Muscle of leg (tissue), 11 donors: ENCODE results near the gene SEMA4D. TPM values are rescaled to one million over a fixed set of nuclear protein-coding genes. Genes with fewer than 3 reads are reported as not detected.

ENCODE experiments used
- DNase-seq: peaks from one replicate; pipeline ENCODE4 v3.0.0; 2013
- H3K27ac ChIP-seq: one replicate; pipeline ENCODE4 v1.5.1; 2013; ENCODE audit warnings: mild to moderate bottlenecking, low read length, control low read depth
- H3K27me3 ChIP-seq: one replicate; pipeline ENCODE4 v1.6.1; 2013; ENCODE audit warnings: low read length; ENCODE audit not compliant: control insufficient read depth, insufficient read depth
- H3K36me3 ChIP-seq: one replicate; pipeline ENCODE4 v1.6.1; 2013; ENCODE audit warnings: low read length; ENCODE audit not compliant: control insufficient read depth, insufficient read depth
- H3K4me1 ChIP-seq: one replicate; pipeline ENCODE4 v1.6.1; 2013; ENCODE audit warnings: low read length; ENCODE audit not compliant: control insufficient read depth, insufficient read depth
- H3K4me3 ChIP-seq: one replicate; pipeline ENCODE4 v1.5.1; 2013; ENCODE audit warnings: low read length, control low read depth
- H3K9me3 ChIP-seq: replicated peaks from 2 replicates; pipeline ENCODE4 v1.6.1; 2013; ENCODE audit warnings: low read depth, low read length; ENCODE audit not compliant: control insufficient read depth
- WGBS: methylation state at CpG from one replicate; pipeline ENCODE4 v1.1.5; 2013; ENCODE audit warnings: missing lambda C conversion rate; ENCODE audit not compliant: insufficient coverage; 5-methylcytosine and 5-hydroxymethylcytosine counted together
- polyA plus RNA-seq, 8 donors: library from polyadenylated mRNA; unstranded; fragments of 120-200 nt; gene quantifications; one replicate each; pipeline versions ENCODE4 v1.2.1 to v1.2.3, GENCODE V29; 2013; ENCODE audit warnings: inconsistent platforms in 1 of 8, low replicate concordance in 1 of 8; ENCODE audit not compliant: insufficient read length in 8 of 8, insufficient read depth in 1 of 8
- total RNA-seq: library from RNA; stranded (reverse); fragments of 120-200 nt; gene quantifications from one replicate; pipeline ENCODE4 v1.2.4, GENCODE V29; 2013

SEMA4D gene
- total and polyA plus RNA-seq, 9 donors = 12.4 to 25.3 (median 17.2) TPM

- H3K36me3 ChIP-seq = peaks cover 80% of the 10 kb centered on the region
- WGBS = 92% methylated on average over 12 of the region's 12 CpGs
- peak overlapping the region; percentile 62 for H3K27ac ChIP-seq
- H3K9me3 ChIP-seq = no peaks in the 10 kb centered on the region
- peaks cover 14% of the 10 kb centered on the region for H3K4me1 ChIP-seq
- no peaks in the 10 kb centered on the region for H3K27me3 ChIP-seq
- DNase-seq = no peak
- no peak overlapping the region for H3K4me3 ChIP-seq
Measured at GRCh38 chr9:89388868-89389177, 109.1 kb downstream of the SEMA4D start.

- H3K9me3 ChIP-seq = no peaks in the 10 kb centered on the region
- H3K27me3 ChIP-seq = no peaks in the 10 kb centered on the region
- peaks cover 77% of the 10 kb centered on the region for H3K36me3 ChIP-seq
- DNase-seq = peak; percentile 79
- H3K27ac ChIP-seq = peak overlapping the region; percentile 62
- peaks cover 14% of the 10 kb centered on the region for H3K4me1 ChIP-seq
- 90% methylated on average over 18 of the region's 19 CpGs for WGBS
- no peak overlapping the region for H3K4me3 ChIP-seq
Measured at GRCh38 chr9:89388084-89388867, 109.6 kb downstream of the SEMA4D start.

- H3K27ac ChIP-seq = no peak overlapping the region
- 81% methylated on average over 18 of the region's 20 CpGs for WGBS
- H3K36me3 ChIP-seq = peaks cover 77% of the 10 kb centered on the region
- peaks cover 14% of the 10 kb centered on the region for H3K4me1 ChIP-seq
- H3K27me3 ChIP-seq = no peaks in the 10 kb centered on the region
- no peaks in the 10 kb centered on the region for H3K9me3 ChIP-seq
- H3K4me3 ChIP-seq = no peak overlapping the region
- no peak for DNase-seq
Measured at GRCh38 chr9:89387197-89387849, 110.6 kb downstream of the SEMA4D start.

GRCh38 chr9:89386797-89387196 lies 111.1 kb downstream of the SEMA4D start:
- Histone ChIP-seq H3K27ac (no peak overlapping the region), H3K27me3 (no peaks in the 10 kb centered on the region), H3K9me3 (no peaks in the 10 kb centered on the region), H3K4me1 (peaks cover 14% of the 10 kb centered on the region), H3K4me3 (no peak overlapping the region), H3K36me3 (peaks cover 72% of the 10 kb centered on the region)
- no peak for DNase-seq
- 69% methylated on average over 11 of the region's 11 CpGs for WGBS

GRCh38 chr9:89386206-89386605 lies 111.7 kb downstream of the SEMA4D start:
- 91% methylated on average over 8 of the region's 11 CpGs for WGBS
- peaks cover 14% of the 10 kb centered on the region for H3K4me1 ChIP-seq
- no peak overlapping the region for H3K4me3 ChIP-seq
- no peaks in the 10 kb centered on the region for H3K9me3 ChIP-seq
- peaks cover 70% of the 10 kb centered on the region for H3K36me3 ChIP-seq
- no peak for DNase-seq
- no peak overlapping the region for H3K27ac ChIP-seq
- no peaks in the 10 kb centered on the region for H3K27me3 ChIP-seq

GRCh38 chr9:89384783-89385182 lies 113.1 kb downstream of the SEMA4D start:
- DNase-seq = no peak
- Histone ChIP-seq H3K4me1 (peaks cover 14% of the 10 kb centered on the region), H3K4me3 (no peak overlapping the region), H3K27ac (no peak overlapping the region), H3K36me3 (peaks cover 63% of the 10 kb centered on the region), H3K27me3 (no peaks in the 10 kb centered on the region), H3K9me3 (no peaks in the 10 kb centered on the region)
- WGBS = 89% methylated on average over 15 of the region's 15 CpGs

GRCh38 chr9:89383721-89384300 lies 114.1 kb downstream of the SEMA4D start:
- 88% methylated on average over 16 of the region's 19 CpGs for WGBS
- Histone ChIP-seq H3K27me3 (no peaks in the 10 kb centered on the region), H3K9me3 (no peaks in the 10 kb centered on the region), H3K36me3 (peaks cover 57% of the 10 kb centered on the region), H3K4me1 (peaks cover 14% of the 10 kb centered on the region), H3K27ac (no peak overlapping the region), H3K4me3 (no peak overlapping the region)
- no peak for DNase-seq

GRCh38 chr9:89383030-89383720 lies 114.7 kb downstream of the SEMA4D start:
- Histone ChIP-seq H3K27ac (no peak overlapping the region), H3K4me3 (no peak overlapping the region), H3K9me3 (no peaks in the 10 kb centered on the region), H3K27me3 (no peaks in the 10 kb centered on the region), H3K4me1 (peaks cover 9% of the 10 kb centered on the region), H3K36me3 (peaks cover 55% of the 10 kb centered on the region)
- 76% methylated on average over 11 of the region's 16 CpGs for WGBS
- no peak for DNase-seq

GRCh38 chr9:89382026-89382986 lies 115.6 kb downstream of the SEMA4D start:
- peaks cover 49% of the 10 kb centered on the region for H3K36me3 ChIP-seq

More at GRCh38 chr9:89382026-89382986, 115.6 kb downstream of the SEMA4D start:
- Histone ChIP-seq H3K4me3 (no peak overlapping the region), H3K4me1 (peaks cover 2% of the 10 kb centered on the region), H3K27me3 (no peaks in the 10 kb centered on the region), H3K9me3 (no peaks in the 10 kb centered on the region), H3K27ac (no peak overlapping the region)
- 90% methylated on average over 18 of the region's 27 CpGs for WGBS
- no peak for DNase-seq
